Testis (tissue), 3 donors: ENCODE data around the gene SIPA1L3. TPM values are rescaled to one million over a fixed set of nuclear protein-coding genes. Genes with fewer than 3 reads are reported as not detected.

Source experiments
- DNase-seq: peaks from one replicate; pipeline ENCODE4 v3.0.0-alpha.2; 2019
- H3K27ac ChIP-seq, 2 donors: fragments of 200-600 bp; sonication (generic); one replicate each; pipeline ENCODE4 v1.5.1; 2019
- H3K27me3 ChIP-seq: fragments of 200-600 bp; sonication (generic); one replicate; pipeline ENCODE4 v1.5.1; 2019
- H3K36me3 ChIP-seq: fragments of 200-600 bp; sonication (generic); one replicate; pipeline ENCODE4 v1.5.1; 2017; ENCODE audit warnings: low read depth; ENCODE audit errors: missing control alignments
- H3K4me1 ChIP-seq: fragments of 200-600 bp; sonication (generic); one replicate; pipeline ENCODE4 v1.5.1; 2019
- H3K4me3 ChIP-seq, 2 donors: fragments of 200-600 bp; sonication (generic); one replicate each; pipeline ENCODE4 v1.5.1; 2017 to 2019
- H3K9me3 ChIP-seq: fragments of 200-600 bp; sonication (generic); one replicate; pipeline ENCODE4 v1.5.1; 2017
- CTCF ChIP-seq, 3 experiments: fragments of 450-650 bp in 2 of 3; fragments of 200-600 bp in 1 of 3; sonication (generic) in 1 of 3; IDR thresholded peaks; one replicate each; pipeline ENCODE4 v1.5.1; 2016 to 2019; ENCODE audit warnings: antibody characterized with exemption in 3 of 3, mild to moderate bottlenecking in 2 of 3, moderate library complexity in 1 of 3
- POLR2A ChIP-seq: fragments of 450-650 bp; IDR thresholded peaks from one replicate; pipeline ENCODE4 v1.6.1; 2017; ENCODE audit warnings: antibody characterized with exemption, mild to moderate bottlenecking, moderate library complexity
- WGBS, 2 donors: methylation state at CpG; one replicate each; pipeline ENCODE4 v1.1.5; 2018; 5-methylcytosine and 5-hydroxymethylcytosine counted together
- intact Hi-C: fragments of 100-400 bp; cut with DNase I; formaldehyde crosslinking; loops from one replicate; pipeline ENCODE4 v1.15.1; 2023; ENCODE audit warnings: low total_unique reads
- polyA plus RNA-seq: library from polyadenylated mRNA; stranded (reverse); fragments of 350-450 nt; fragmentation: Illumina TruSeq; extraction: RNeasy Lipid Tissue Mini Kit (QIAGEN cat#74804); gene quantifications from one replicate; pipeline ENCODE4 v1.2.3, GENCODE V29; 2014; ENCODE audit warnings: low read depth, low replicate concordance; ENCODE audit not compliant: insufficient read depth
- total RNA-seq, 2 donors: library from RNA; depleted of rRNA; stranded (reverse); fragments of >200 nt; gene quantifications; one replicate each; pipeline ENCODE4 v1.2.3, GENCODE V29; 2016

The SIPA1L3 gene
- total and polyA plus RNA-seq, 3 donors from 2014 or later, result 21.1 to 47.6 (median 43.7) TPM

DNA sequence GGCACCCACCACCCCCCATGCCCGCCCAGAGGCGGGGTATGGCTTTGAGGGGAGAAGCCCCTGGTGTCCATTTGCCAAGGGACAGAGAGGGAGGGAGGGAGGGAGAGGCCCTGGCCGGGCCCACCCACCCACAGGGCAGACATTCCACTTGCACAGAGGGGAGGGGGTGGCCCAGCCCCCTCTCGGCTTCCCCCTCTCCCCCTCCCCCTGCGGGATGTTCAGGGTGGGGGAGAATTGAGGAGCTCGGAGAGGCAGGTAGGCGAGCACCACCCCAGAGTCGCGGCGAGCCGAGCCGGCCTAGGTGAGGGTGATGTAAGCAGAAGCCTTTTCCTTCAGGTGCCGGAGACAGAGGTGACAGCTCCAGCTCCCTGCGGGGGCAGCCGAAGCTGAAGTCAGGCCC lies 304.8 kb downstream of the SIPA1L3 start:
- 51 to 60% methylated on average over 4 to 14 of the region's 15 CpGs for WGBS, 2 donors
- no peaks in the 10 kb centered on the region for H3K27me3 ChIP-seq
- no peak for DNase-seq
- H3K36me3 ChIP-seq, result no peaks in the 10 kb centered on the region
- H3K27ac ChIP-seq, result no peak overlapping the region
- TF ChIP-seq CTCF (IDR thresholded peaks at IDR 0.05) (no peak), POLR2A (no peak)
- H3K9me3 ChIP-seq, result no peaks in the 10 kb centered on the region
- no peak overlapping the region for H3K4me3 ChIP-seq
- intact Hi-C loops, result no loop called here
- H3K4me1 ChIP-seq, result peaks cover 22% of the 10 kb centered on the region

- Histone ChIP-seq H3K4me1 (peaks cover 22% of the 10 kb centered on the region), H3K27ac (no peak overlapping the region), H3K27me3 (no peaks in the 10 kb centered on the region), H3K36me3 (no peaks in the 10 kb centered on the region), H3K4me3 (no peak overlapping the region), H3K9me3 (no peaks in the 10 kb centered on the region)
- no peak for DNase-seq
- TF ChIP-seq POLR2A (no peak), CTCF (IDR thresholded peaks at IDR 0.05) (no peak)
- 92 to 94% methylated on average over 7 to 23 of the region's 23 CpGs for WGBS, 2 donors
- intact Hi-C loops, result no loop called here
These were observed 306.5 kb downstream of the SIPA1L3 start for GRCh38 chr19:38213469-38213868.

- 80 to 81% methylated on average over 19 to 24 of the region's 24 CpGs for WGBS, 2 donors
- no peak for DNase-seq
- intact Hi-C loops, result no loop called here
These were observed 307.1 kb downstream of the SIPA1L3 start for GRCh38 chr19:38213911-38214625.

DNA sequence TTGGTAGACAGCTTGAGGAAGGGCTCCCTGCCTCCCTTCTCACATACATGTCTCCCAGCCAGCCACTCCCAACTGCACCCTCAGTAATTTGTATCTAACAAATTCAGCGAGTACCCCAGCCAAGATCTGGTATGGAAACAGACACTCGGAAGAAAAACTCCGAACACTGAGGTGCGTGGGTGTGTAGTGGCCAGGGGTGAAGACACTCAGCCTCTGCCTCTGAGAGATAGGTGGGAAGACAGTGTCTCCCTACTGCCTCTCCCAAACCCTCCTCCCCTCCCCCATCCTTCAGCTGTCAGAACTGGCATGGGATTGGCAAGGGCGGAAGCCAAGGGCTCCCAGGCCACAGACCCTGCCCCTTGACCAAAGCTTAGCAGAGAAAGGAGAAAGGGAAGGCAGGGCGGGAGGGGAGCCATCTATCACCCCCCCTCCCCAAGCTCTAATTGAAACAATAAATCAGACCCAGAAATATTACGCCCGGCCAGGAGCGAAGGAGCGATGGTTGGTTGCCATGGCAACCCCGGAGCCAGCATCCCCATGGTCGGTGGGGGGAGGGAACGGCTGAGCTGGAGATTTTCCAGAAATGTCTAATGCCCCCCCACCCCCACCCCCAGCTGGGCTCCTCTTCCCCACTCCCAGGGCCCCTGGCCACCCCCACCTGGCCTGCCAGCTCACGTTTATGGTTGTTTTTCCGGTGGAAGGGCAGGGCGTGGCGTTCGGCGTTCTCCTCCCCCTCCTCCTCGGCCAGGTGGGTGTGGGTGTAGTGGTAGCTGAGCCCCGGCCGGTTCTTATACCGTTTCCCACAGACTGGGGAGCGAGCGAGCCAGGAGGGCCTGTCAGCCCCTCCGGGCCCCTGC lies 310.0 kb downstream of the SIPA1L3 start:
- Histone ChIP-seq H3K4me3 (no peak overlapping the region), H3K27me3 (no peaks in the 10 kb centered on the region), H3K4me1 (no peaks in the 10 kb centered on the region), H3K36me3 (no peaks in the 10 kb centered on the region), H3K27ac (no peak overlapping the region), H3K9me3 (no peaks in the 10 kb centered on the region)
- 46 to 61% methylated on average over 8 to 25 of the region's 26 CpGs for WGBS, 2 donors
- no peak for DNase-seq
- TF ChIP-seq POLR2A, result no peak
- no peak for TF ChIP-seq CTCF (IDR thresholded peaks at IDR 0.05)
- intact Hi-C loops, result no loop called here

More at GRCh38 chr19:38213911-38214625, 307.1 kb downstream of the SIPA1L3 start:
- no peaks in the 10 kb centered on the region for H3K27me3 ChIP-seq
- H3K27ac ChIP-seq, result no peak overlapping the region
- TF ChIP-seq CTCF (IDR thresholded peaks at IDR 0.05), result no peak
- no peak for TF ChIP-seq POLR2A
- H3K4me3 ChIP-seq, result no peak overlapping the region
- H3K9me3 ChIP-seq, result no peaks in the 10 kb centered on the region
- peaks cover 20% of the 10 kb centered on the region for H3K4me1 ChIP-seq
- H3K36me3 ChIP-seq, result no peaks in the 10 kb centered on the region
